ENCODE data around the gene OSBPL1A.

The OSBPL1A gene

DNA sequence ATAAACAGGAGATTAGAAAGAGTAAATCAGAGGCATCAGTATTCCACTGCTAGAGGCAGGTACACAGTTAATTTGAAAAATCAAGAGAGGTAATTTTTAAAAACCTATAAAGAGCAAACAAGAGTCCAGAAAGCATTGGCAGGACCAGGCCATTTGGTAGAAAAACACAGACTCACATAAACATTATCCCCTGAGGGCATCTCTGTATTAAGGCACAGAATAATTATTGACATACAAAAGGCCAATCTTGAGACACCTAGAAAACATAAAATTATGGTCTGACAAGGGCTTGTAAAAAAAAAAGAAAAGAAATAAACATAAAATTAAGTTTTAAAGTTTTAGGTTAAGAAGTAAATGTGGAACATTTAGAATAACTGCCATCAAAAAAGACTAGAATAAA lies 120.6 kb downstream of the OSBPL1A start:
- TF ChIP-seq GATA1 (IDR thresholded peaks at IDR 0.05; ENCODE audit: low read depth, low read length) (no peak), POLR2A (IDR thresholded peaks at IDR 0.05; ENCODE audit: low read length) (no peak)

DNA sequence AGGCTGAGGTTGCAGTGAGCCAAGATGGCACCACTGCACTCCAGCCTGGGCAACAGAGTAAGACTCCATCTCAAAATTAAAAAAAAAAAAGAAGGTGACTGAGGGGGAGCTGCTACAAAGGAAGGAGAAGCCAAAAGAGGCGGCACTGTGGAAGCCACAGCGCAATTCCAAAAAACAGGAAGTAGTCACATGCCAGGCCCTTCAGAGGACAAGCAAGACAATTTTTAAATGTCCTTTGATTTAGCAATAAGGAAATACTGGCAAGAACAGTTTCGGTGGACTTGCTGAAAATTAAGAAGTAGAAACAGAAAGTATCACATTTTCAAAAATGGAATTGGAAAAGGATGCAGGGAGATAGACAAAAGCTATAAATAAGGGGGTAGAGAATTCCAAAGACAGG lies 122.8 kb downstream of the OSBPL1A start:
- DNase-seq = no peak
- TF ChIP-seq POLR2A (IDR thresholded peaks at IDR 0.05; ENCODE audit: low read length) (no peak), GATA1 (IDR thresholded peaks at IDR 0.05; ENCODE audit: low read depth, low read length) (no peak)

More for the DNA sequence above, 120.6 kb downstream of the OSBPL1A start:
- DNase-seq = no peak

DNA sequence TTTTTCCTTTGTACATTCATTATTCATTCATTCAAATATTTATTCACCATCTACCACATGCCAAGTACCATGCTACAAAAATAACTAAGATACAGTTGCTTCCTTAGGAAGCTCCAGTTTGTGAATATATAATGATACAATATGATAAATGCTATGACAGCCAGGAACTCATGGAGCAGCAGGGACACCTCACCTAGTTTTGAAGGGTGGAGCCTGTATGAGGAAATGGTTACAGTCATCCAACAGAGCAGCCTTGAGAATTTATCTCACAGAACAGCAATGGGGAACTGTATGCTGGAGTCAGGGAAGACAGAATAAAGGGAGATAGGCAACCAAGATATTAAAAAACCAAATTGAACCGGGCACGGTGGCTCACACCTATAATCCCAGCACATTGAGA lies 124.0 kb downstream of the OSBPL1A start:
- no peak for TF ChIP-seq POLR2A (IDR thresholded peaks at IDR 0.05; ENCODE audit: low read length)
- TF ChIP-seq GATA1 (IDR thresholded peaks at IDR 0.05; ENCODE audit: low read depth, low read length) = no peak
- no peak for DNase-seq

DNA sequence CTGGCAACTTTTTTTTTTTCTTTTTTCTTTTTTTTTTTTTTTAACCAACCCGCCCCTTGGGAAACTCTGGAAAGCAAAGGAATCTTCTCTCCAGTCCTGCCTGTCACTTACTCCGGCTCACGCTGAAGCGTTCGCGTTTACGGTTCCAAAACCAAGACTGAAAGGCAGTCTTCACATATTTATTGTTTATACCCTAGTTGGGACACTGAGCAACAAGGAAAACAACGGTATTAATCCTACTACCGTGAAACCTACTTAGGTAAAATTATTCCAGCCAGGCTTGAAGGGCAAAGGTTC lies 125.4 kb downstream of the OSBPL1A start:
- TF ChIP-seq POLR2A (IDR thresholded peaks at IDR 0.05; ENCODE audit: low read length) = no peak
- no peak for TF ChIP-seq GATA1 (IDR thresholded peaks at IDR 0.05; ENCODE audit: low read depth, low read length)
- DNase-seq = no peak

DNA sequence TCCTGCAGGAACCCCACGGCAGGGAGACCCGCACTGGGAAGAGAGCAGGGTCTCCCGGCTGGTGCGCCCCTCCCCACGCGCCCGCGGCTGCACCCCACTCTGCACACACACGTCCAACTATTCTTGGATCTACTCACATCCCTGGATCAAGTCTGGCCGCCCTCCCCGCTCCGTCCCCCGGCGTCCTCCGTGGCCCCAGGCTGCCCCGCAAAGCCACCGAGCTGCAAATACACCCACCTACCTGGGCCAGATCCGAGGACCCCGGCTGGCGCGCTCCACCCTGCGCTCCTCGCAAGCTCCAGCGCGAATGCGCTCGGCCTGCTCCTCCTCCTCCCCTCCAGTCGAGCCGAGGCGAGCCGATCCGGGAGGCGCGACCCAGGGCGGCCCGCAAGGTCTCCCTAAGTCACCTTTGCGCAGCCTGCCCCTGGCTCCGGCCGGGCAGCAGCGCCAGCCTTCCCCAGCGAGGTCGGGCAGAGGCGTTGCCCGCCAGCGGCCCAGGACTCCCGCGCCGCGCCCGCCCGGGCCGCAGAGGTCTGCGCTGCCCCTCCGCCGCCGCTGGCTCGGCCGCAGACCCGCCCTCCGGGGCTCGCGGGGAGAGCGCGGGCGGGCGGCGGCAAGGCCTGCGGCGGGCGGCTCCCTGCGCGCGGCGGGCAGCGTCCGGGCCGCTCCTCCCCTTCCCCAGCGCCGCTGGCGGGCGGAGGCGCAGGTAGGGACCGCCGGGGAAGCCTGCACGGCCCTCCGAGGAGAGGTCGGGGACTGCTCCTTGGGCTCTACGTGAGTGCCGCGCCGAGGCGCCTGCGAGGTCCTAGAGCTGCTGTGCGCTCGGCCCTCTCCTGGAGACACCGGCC lies 126.0 kb downstream of the OSBPL1A start:
- peak; percentile 81 to 84 for DNase-seq
- TF ChIP-seq POLR2A (IDR thresholded peaks at IDR 0.05; ENCODE audit: low read length) (no peak), GATA1 (IDR thresholded peaks at IDR 0.05; ENCODE audit: low read depth, low read length) (no peak)

DNA sequence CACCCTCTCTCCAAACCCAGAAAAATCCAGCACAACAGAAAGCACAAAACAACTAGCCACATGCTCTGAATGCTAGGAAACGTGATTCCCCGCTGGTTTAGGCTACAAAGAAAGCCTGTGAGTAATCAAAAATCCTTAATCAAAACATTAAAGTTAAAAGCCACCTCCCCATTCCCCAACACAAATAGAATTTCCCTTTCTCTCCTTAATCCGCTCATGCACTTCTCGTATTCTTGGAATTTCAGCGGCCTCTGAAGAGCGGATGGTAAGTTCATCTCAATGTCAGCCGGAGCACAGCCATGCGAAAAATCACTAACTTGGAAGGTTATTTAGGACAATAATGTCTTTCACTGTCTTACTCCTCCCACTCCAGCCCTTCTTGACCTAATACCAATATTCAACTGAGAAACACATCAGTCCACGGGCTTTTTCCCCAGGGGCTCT lies 126.7 kb downstream of the OSBPL1A start:
- DNase-seq = no peak
- TF ChIP-seq POLR2A (IDR thresholded peaks at IDR 0.05; ENCODE audit: low read length) = no peak
- TF ChIP-seq GATA1 (IDR thresholded peaks at IDR 0.05; ENCODE audit: low read depth, low read length) = no peak

DNA sequence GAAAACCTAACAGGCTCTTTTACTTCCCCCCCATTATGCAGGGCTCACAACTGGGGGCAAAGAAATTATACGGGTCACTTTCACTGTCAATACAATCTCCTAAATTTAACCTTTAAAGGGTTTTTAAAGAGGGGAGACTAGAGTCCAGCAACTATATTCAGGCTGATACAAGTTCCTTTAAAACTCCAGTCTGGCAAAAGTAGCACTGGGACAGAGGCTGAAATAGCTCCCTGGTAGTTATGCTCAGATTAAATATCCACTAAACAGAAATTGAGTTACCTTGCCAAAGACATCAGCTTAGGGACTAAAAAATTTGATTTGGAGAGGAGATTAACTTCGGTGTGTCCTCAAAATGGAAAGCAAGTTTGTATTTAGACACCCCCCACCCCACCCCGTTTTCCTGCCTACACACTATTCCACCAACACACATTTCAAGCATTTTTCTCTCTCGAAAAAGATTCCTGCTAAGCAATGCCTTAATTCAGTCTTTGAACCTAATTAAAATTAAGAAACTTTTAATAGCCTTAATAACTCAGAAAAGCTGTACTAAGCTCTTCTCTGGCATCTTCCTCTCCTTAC lies 127.2 kb downstream of the OSBPL1A start:
- no peak for TF ChIP-seq GATA1 (IDR thresholded peaks at IDR 0.05; ENCODE audit: low read depth, low read length)
- TF ChIP-seq POLR2A (IDR thresholded peaks at IDR 0.05; ENCODE audit: low read length) = no peak
- DNase-seq = no peak

DNA sequence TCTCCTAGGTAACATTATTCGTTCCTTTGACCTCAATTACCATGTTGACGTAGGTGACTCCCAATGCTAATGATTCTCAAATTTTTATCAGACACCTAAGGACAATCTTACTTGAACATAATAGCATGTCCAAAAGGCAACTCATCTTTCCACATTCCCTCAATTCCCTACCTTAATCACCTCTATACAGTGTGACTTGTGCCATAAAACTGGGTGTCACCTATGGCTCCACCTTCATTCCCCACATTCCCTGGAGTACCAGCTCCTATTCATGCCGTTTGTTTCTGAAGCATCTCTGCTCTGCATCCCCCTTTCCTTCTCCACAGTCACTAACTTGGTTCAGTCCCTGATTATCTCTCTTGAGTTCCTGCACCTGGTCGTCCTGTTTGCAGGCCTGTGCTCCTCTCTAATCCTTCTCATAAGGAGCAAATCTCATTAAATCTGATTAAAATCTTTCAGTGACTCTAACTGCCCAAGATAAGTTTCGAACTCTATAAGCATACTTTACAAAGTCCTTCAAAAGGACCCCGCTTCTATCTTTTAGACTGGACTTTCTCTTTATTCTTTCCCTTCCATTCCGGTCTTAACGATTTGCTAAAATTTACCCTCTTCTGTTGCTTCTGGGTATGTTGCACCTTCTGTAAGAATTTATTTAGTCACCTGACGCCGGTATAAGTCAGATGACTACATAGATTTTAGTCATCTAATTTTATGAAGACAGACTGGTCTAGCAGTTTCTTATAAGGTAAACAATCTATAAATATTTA lies 128.7 kb downstream of the OSBPL1A start:
- no peak for TF ChIP-seq POLR2A (IDR thresholded peaks at IDR 0.05; ENCODE audit: low read length)
- no peak for TF ChIP-seq GATA1 (IDR thresholded peaks at IDR 0.05; ENCODE audit: low read depth, low read length)
- DNase-seq = no peak

DNA sequence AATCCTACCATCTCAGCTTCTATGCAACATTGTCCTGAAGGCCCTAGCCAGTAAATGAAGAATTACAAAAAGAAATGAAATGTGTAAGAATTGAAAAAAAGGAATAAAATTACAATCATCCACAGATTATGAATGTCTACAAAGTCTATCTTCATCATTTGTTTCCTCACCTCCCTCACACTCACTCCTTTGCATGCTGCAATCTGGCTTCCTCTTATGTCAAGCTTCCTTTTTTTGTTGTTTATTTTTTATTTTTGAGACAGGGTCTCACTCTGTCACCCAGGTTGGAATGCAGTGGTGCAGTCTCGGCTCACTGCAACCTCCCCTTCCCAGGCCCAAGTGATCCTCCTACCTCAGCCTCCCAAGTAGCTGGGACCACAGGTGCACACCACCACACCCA lies 129.7 kb downstream of the OSBPL1A start:
- no peak for DNase-seq
- TF ChIP-seq POLR2A (IDR thresholded peaks at IDR 0.05; ENCODE audit: low read length) = no peak
- no peak for TF ChIP-seq GATA1 (IDR thresholded peaks at IDR 0.05; ENCODE audit: low read depth, low read length)

DNA sequence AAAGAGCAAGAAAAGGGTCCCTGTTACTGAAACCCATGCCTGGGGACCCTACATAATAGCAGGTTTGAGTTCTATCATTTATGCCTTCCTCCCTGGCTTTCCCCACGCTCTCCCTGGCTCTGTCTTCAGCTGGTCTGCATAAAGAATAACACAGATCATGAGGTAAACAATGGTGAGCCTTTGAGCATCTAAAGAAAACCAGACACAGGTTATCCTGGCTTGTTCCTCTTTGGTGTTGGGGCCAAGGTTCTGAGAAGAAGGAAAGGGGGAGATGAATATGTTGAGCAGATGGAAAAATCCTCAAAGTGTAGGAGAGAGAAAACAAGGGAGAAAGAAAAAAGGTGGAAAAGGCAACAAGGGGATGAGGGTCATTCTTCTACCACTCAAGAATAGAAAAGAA lies 131.5 kb downstream of the OSBPL1A start:
- no peak for TF ChIP-seq POLR2A (IDR thresholded peaks at IDR 0.05; ENCODE audit: low read length)
- no peak for TF ChIP-seq GATA1 (IDR thresholded peaks at IDR 0.05; ENCODE audit: low read depth, low read length)
- no peak for DNase-seq

DNA sequence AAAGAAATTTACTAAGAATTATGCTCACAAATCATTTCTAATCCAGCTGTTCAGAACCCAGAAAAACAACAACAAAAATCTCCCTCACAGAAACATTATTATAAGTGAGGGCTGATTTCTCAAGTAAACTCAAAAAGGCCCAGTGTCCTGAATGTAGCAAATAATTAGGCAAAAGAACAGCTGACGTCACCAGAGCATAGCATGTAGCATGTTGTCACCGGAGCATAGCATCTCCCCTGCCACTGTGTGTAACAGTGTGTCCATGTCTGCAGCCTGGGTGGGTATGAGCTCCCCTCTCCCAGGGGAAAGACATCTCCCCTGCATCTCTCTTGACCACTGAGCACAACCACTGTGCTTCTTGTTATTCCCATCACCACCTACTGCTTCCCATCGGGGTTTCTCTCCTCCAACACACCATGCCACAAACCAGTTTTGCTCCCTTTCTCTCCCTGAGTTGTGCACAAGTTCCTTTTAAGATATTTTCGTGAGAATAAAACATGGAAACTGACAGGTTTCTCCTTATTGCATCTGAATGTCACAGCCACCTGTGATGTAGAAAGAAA lies 132.0 kb downstream of the OSBPL1A start:
- TF ChIP-seq GATA1 (IDR thresholded peaks at IDR 0.05; ENCODE audit: low read depth, low read length) (no peak), POLR2A (IDR thresholded peaks at IDR 0.05; ENCODE audit: low read length) (no peak)
- DNase-seq = no peak

DNA sequence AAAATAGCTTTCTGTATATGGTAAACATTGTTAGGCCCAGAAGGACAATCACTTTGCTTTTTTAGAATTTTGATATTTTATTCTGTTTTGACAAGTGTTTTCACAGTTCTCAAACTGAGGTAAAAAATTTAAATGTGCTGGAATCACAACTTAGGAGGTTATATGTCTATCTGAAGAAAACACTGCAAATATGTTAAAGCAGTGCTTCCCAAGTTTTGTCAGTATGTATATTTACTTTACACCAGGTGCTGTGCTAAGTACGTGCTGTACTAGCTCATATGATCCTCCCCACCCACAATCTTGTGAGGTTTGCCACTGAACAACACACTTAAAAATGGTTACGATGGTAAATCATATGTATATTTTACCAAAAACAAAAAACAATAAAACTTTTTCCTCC lies 134.6 kb downstream of the OSBPL1A start:
- TF ChIP-seq GATA1 (IDR thresholded peaks at IDR 0.05; ENCODE audit: low read depth, low read length) (no peak), POLR2A (IDR thresholded peaks at IDR 0.05; ENCODE audit: low read length) (no peak)
- DNase-seq = no peak

DNA sequence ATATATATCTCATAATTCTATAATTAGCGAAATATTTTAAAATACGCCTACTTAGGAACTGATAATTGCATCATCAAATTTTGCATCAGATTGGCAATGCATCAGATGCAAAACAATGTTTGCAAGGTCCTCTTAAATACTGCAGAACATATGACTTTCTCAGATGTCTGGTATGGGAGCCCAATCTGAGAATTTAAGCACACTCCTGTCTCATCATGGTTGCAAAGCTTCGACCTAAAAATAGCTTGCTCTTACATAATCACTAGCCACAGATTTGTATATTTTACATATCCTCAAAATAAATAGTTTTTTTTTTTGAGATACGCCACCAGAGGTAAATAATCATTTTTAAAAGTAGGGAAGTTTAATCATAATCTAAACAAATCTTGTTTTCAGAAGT lies 135.5 kb downstream of the OSBPL1A start:
- no peak for DNase-seq
- TF ChIP-seq GATA1 (IDR thresholded peaks at IDR 0.05; ENCODE audit: low read depth, low read length) (no peak), POLR2A (IDR thresholded peaks at IDR 0.05; ENCODE audit: low read length) (no peak)
